SK-N-SH (cell line): Measurements from ENCODE around the gene PADI4. TPM values are rescaled to one million over a fixed set of nuclear protein-coding genes. Genes with fewer than 3 reads are reported as not detected.
"Not testable (repeated sequence)": the region's sequence is repeated elsewhere in the genome, so short reads cannot be mapped to it uniquely, and the experiment has no call there.

Experiments
- CTCF ChIA-PET: fragments of 300-600, 350-600 bp; formaldehyde crosslinking; extraction: SDS; loops from one replicate; lab custom pipeline; 2021; lab: Yijun Ruan, JAX
- POLR2A ChIA-PET: fragments of 350-600 bp; sonication (Branson Sonifier 250); formaldehyde crosslinking; extraction: SDS; loops from one replicate; lab custom pipeline; 2020; ENCODE audit warnings: antibody characterized with exemption, inconsistent platforms; lab: Yijun Ruan, JAX
- DNase-seq: peaks from one replicate; pipeline ENCODE4 v3.0.0; 2012
- H2AFZ ChIP-seq: fragments of 200-600 bp; sonication (generic); 2 replicates; pipeline ENCODE4 v1.8.1; 2016; ENCODE audit warnings: antibody characterized with exemption, mild to moderate bottlenecking, low read depth
- H3F3A ChIP-seq: fragments of 200-600 bp; sonication (generic); replicated peaks from 2 replicates; pipeline ENCODE3; 2016; ENCODE audit warnings: antibody characterized with exemption, mild to moderate bottlenecking; ENCODE audit not compliant: insufficient read depth
- H3K27ac ChIP-seq, 2 experiments: fragments of 200-500 bp in 1 of 2; fragments of 200-600 bp in 1 of 2; sonication (Bioruptor generic) in 1 of 2; sonication (generic), shearing (Covaris generic) in 1 of 2; 2 replicates each; pipeline versions ENCODE4 v1.5.1 to v1.6.1; 2014 to 2016; ENCODE audit warnings: low read depth in 2 of 2, inconsistent platforms in 1 of 2, low read length in 1 of 2, mild to moderate bottlenecking in 1 of 2, mixed read lengths in 1 of 2
- H3K27me3 ChIP-seq: fragments of 200-600 bp; sonication (generic), shearing (Covaris generic); 2 replicates; pipeline ENCODE4 v1.6.1; 2016; ENCODE audit warnings: mixed run types; ENCODE audit not compliant: insufficient read depth
- H3K36me3 ChIP-seq, 2 experiments: fragments of 200-500 bp in 1 of 2; fragments of 200-600 bp in 1 of 2; sonication (Bioruptor generic) in 1 of 2; sonication (generic) in 1 of 2; replicated peaks in 1 of 2; 2 replicates each; pipeline versions ENCODE3 to v1.5.1; 2014 to 2016; ENCODE audit warnings: low read length in 1 of 2, mild to moderate bottlenecking in 1 of 2; ENCODE audit not compliant: insufficient read depth in 2 of 2, control insufficient read depth in 1 of 2
- H3K4me1 ChIP-seq, 2 experiments: fragments of 200-500 bp in 1 of 2; fragments of 200-600 bp in 1 of 2; sonication (Bioruptor generic) in 1 of 2; sonication (generic), shearing (Covaris generic) in 1 of 2; 2 replicates each; pipeline versions ENCODE4 v1.5.1 to v1.6.1; 2014 to 2016; ENCODE audit warnings: low read depth in 1 of 2, low read length in 1 of 2, mixed run types in 1 of 2; ENCODE audit not compliant: insufficient read depth in 2 of 2, control insufficient read depth in 1 of 2
- H3K4me2 ChIP-seq: fragments of 200-600 bp; sonication (generic), shearing (Covaris generic); 2 replicates; pipeline ENCODE4 v1.6.1; 2017; ENCODE audit warnings: mixed run types
- H3K4me3 ChIP-seq, 2 experiments: fragments of 200-500 bp in 1 of 2; fragments of 200-600 bp in 1 of 2; sonication (Bioruptor generic) in 1 of 2; sonication (generic), shearing (Covaris generic) in 1 of 2; 2 replicates each; pipeline versions ENCODE4 v1.5.1 to v1.8.1; 2014 to 2016; ENCODE audit warnings: low read depth in 2 of 2, inconsistent platforms in 1 of 2, low read length in 1 of 2, mild to moderate bottlenecking in 1 of 2, mixed read lengths in 1 of 2, moderate library complexity in 1 of 2
- H3K79me2 ChIP-seq: fragments of 200-600 bp; sonication (generic); 2 replicates; pipeline ENCODE4 v1.8.1; 2017; ENCODE audit warnings: mild to moderate bottlenecking; ENCODE audit not compliant: insufficient read depth
- H3K9ac ChIP-seq: fragments of 200-600 bp; sonication (generic); 2 replicates; pipeline ENCODE4 v1.6.1; 2017; ENCODE audit warnings: mixed run types
- H3K9me2 ChIP-seq: fragments of 200-600 bp; sonication (generic); 2 replicates; pipeline ENCODE4 v1.6.1; 2017; ENCODE audit warnings: mixed run types
- H3K9me3 ChIP-seq: fragments of 200-600 bp; sonication (generic); 2 replicates; pipeline ENCODE4 v1.6.1; 2017; ENCODE audit warnings: mixed run types, mild to moderate bottlenecking, moderate library complexity
- H4K20me1 ChIP-seq: fragments of 200-600 bp; sonication (generic); 2 replicates; pipeline ENCODE4 v1.6.1; 2017; ENCODE audit warnings: mild to moderate bottlenecking, mixed run types; ENCODE audit not compliant: insufficient read depth
- ELF1 ChIP-seq: IDR thresholded peaks from 2 replicates; pipeline ENCODE4 v1.4.0; 2012
- FOXJ3 ChIP-seq: sonication (generic); formaldehyde crosslinking; IDR thresholded peaks from 2 replicates; pipeline ENCODE4 v1.5.1; 2020; ENCODE audit warnings: mild to moderate bottlenecking, missing genetic modification reagents
- GABPA ChIP-seq: IDR thresholded peaks from 2 replicates; pipeline ENCODE4 v1.4.0; 2012; ENCODE audit warnings: low read depth, mild to moderate bottlenecking
- MXI1 ChIP-seq: IDR thresholded peaks from 2 replicates; pipeline ENCODE4 v1.6.1; 2012; ENCODE audit warnings: mild to moderate bottlenecking, low read depth, low read length, improper control_type of control experiment
- NFIC ChIP-seq: IDR thresholded peaks from 2 replicates; pipeline ENCODE4 v1.4.0; 2012; ENCODE audit warnings: borderline replicate concordance
- NRF1 ChIP-seq: IDR thresholded peaks from 2 replicates; pipeline ENCODE4 v1.6.1; 2012; ENCODE audit warnings: low read depth, mild to moderate bottlenecking, low read length
- POLR2AphosphoS5 ChIP-seq: IDR thresholded peaks from 2 replicates; pipeline ENCODE4 v1.6.1; 2012; ENCODE audit warnings: low read depth, low read length
- RAD21 ChIP-seq: IDR thresholded peaks from 2 replicates; pipeline ENCODE4 v1.6.1; 2012; ENCODE audit warnings: mild to moderate bottlenecking, low read length
- RCOR1 ChIP-seq: fragments of 150-350 bp; IDR thresholded peaks from 2 replicates; pipeline ENCODE4 v1.6.1; 2017; ENCODE audit warnings: antibody characterized with exemption, low read length
- RFX5 ChIP-seq: IDR thresholded peaks from 2 replicates; pipeline ENCODE4 v1.6.1; 2012; ENCODE audit warnings: mild to moderate bottlenecking, improper control_type of control experiment, low read length
- SIN3A ChIP-seq: IDR thresholded peaks from 2 replicates; pipeline ENCODE4 v1.6.1; 2012; ENCODE audit warnings: low read depth, mild to moderate bottlenecking, low read length, moderate library complexity, borderline replicate concordance
- TAF1 ChIP-seq: IDR thresholded peaks from 2 replicates; pipeline ENCODE4 v1.6.1; 2012; ENCODE audit warnings: low read depth, mild to moderate bottlenecking, low read length, moderate library complexity, borderline replicate concordance
- TCF12 ChIP-seq: IDR thresholded peaks from 2 replicates; pipeline ENCODE4 v1.4.0; 2012
- TEAD4 ChIP-seq: IDR thresholded peaks from 2 replicates; pipeline ENCODE4 v1.4.0; 2012; ENCODE audit warnings: mild to moderate bottlenecking, borderline replicate concordance; ENCODE audit not compliant: insufficient read depth
- YY1 ChIP-seq: IDR thresholded peaks from 2 replicates; pipeline ENCODE4 v1.4.0; 2012; ENCODE audit warnings: low read depth, mild to moderate bottlenecking
- WGBS: methylation state at CpG from one replicate; pipeline ENCODE4 v1.1.6; 2017; ENCODE audit warnings: low lambda C conversion rate; 5-methylcytosine and 5-hydroxymethylcytosine counted together
- polyA plus RNA-seq, 3 experiments: library from polyadenylated mRNA; depleted of rRNA; stranded (reverse); fragments of >200 nt; gene quantifications; 2 replicates each; pipeline ENCODE4 v1.2.3, GENCODE V29; 2012
- TF ChIP-seq, protein P1 (sequence below): IDR thresholded peaks from 2 replicates; pipeline ENCODE4 v1.4.0; 2012; ENCODE audit warnings: low read depth, borderline replicate concordance
- TF ChIP-seq, protein P2 (sequence below): fragments of 150-350 bp; IDR thresholded peaks from 2 replicates; pipeline ENCODE4 v1.6.1; 2016; ENCODE audit warnings: mild to moderate bottlenecking, low read depth, low read length
- TF ChIP-seq, protein P3 (sequence below): IDR thresholded peaks from 2 replicates; pipeline ENCODE4; 2012
- TF ChIP-seq, protein P4 (sequence below): fragments of 150-350 bp; IDR thresholded peaks from 2 replicates; pipeline ENCODE4 v1.6.1; 2017; ENCODE audit warnings: antibody characterized with exemption, low read length, low read depth, borderline replicate concordance

The PADI4 gene
- polyA plus RNA-seq, 1 of the 3 experiments (the other 2 are of a cell fraction) = not detected

DNA sequence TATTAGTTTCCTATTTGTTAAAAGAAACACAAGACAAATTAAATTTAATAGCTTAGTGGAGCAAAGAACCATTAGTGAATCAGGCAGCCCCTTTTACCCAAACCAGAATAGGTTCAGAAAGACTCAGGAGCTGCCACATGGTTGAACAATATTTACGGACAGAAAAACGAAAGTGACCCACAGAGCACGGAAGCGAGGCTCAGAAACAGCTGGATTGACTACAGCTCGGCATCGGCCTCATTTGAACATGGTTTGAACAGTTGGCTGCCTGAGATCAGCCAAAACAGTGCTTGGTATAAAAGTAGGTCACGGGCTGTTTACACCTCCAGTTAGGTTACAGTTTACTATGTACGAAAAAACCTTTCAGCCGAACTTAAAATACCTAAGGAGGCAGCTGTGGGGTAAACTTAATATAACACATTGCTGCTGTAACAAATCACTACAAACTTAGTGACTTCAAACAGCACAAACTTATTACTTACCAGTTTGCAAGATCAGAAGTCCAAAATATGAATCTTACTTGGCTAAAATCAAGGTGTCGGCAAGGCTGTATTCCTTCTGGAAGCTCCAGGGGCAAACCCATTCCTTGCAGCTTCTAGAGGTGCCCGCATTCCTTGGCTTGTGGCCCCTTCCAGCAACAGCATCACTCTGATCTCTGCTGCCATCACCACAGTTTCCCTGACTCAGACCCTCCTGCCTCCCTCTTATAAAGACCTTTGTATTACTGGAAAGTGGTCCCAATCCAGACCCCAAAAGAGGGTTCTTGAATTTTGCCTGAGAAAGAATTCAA, 11.8 kb downstream of the PADI4 start:
- POLR2A ChIA-PET = no interaction called here

DNA sequence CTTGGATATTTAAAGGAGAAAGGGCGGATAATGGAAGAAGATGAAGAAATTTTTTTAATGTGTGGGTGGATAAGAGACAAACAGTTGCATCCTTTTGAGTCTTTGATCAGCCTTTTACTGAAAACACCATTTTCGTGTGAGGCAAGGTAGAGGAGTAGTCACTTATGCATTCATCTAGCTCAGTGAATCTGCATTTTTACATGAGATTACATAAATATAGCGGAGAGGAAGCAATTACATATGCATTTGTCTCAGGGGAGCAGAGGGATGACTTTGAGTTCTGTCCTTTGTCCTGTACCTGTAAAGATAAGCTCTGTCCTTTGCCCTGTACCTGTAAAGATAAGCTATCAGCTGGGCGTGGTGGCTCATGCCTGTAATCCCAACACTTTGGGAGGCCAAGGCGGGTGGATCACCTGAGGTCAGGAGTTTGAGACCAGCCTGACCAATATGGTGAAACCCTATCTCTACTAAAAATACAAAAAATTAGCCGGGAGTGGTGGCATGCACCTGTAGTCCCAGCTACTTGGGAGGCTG, 13.9 kb downstream of the PADI4 start:
- H3F3A ChIP-seq, H3K4me3 ChIP-seq, H3K79me2 ChIP-seq, POLR2A ChIA-PET, H3K9me2 ChIP-seq, H4K20me1 ChIP-seq, H3K4me2 ChIP-seq, H3K9ac ChIP-seq, H3K27me3 ChIP-seq, H3K9me3 ChIP-seq, DNase-seq, H3K27ac ChIP-seq, H2AFZ ChIP-seq, H3K36me3 ChIP-seq, H3K4me1 ChIP-seq: not testable (repeated sequence)
- 31% methylated on average over 6 of the region's 6 CpGs for WGBS
- CTCF ChIA-PET = interaction anchor here (0.7 to 1.2 kb wide), 4 partner anchors 15 to 97 kb away, joined by 3 to 6 read pairs (median 3); no protein-coding TSS in a partner anchor

More for the DNA sequence above, 11.8 kb downstream of the PADI4 start:
- no peaks in the 10 kb centered on the region for H3K9me3 ChIP-seq
- H3K27me3 ChIP-seq = no peaks in the 10 kb centered on the region
- DNase-seq = no peak
- no peak overlapping the region for H3K27ac ChIP-seq
- H2AFZ ChIP-seq = no peak overlapping the region
- no peak for TF ChIP-seq TEAD4
- no peak for TF ChIP-seq YY1
- no peaks in the 10 kb centered on the region for H3K4me1 ChIP-seq
- 61% methylated on average over 11 of the region's 11 CpGs for WGBS
- no peaks in the 10 kb centered on the region for H3K79me2 ChIP-seq
- H4K20me1 ChIP-seq = no peaks in the 10 kb centered on the region
- no peaks in the 10 kb centered on the region for H3K9me2 ChIP-seq
- CTCF ChIA-PET = no interaction called here
- H3K36me3 ChIP-seq = no peaks in the 10 kb centered on the region
- no peak overlapping the region for H3K4me2 ChIP-seq
- no peaks in the 10 kb centered on the region for H3F3A ChIP-seq
- no peak overlapping the region for H3K9ac ChIP-seq
- no peak overlapping the region for H3K4me3 ChIP-seq

DNA sequence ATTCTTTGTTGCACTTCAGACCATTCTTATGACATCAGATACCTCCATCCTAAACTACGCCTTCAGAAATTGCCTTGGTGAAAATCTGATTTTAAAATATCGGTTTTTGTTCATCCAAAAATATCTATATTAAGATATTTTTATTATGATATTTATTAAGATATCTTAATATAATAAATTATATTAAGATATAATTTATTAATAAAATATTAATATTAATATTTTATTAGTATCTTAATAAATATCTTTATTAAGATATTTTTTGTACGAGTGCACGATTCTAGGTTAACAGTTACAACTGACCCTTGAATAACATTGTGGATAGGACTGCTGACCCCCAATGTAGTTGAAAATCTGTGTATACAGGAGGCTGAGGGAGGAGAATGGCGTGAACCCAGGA, 20.9 kb downstream of the PADI4 start:
- Histone ChIP-seq H3K4me2 (no peak overlapping the region), H3K4me3 (no peak overlapping the region), H3K27me3 (peaks cover 7% of the 10 kb centered on the region; the same call in 1 of the 2 replicates), H3F3A (no peaks in the 10 kb centered on the region), H3K9ac (no peak overlapping the region), H3K9me3 (no peaks in the 10 kb centered on the region), H3K79me2 (no peaks in the 10 kb centered on the region), H3K9me2 (no peaks in the 10 kb centered on the region), H3K4me1 (no peaks in the 10 kb centered on the region), H3K27ac (no peak overlapping the region), H4K20me1 (no peaks in the 10 kb centered on the region), H3K36me3 (no peaks in the 10 kb centered on the region), H2AFZ (no peak overlapping the region)
- ChIA-PET POLR2A (no interaction called here), CTCF (interaction anchor here (0.6 kb wide), 1 partner anchor 1353 kb away, joined by 3 read pairs; no protein-coding TSS in a partner anchor)
- 46% methylated on average over 5 of the region's 5 CpGs for WGBS
- DNase-seq = no peak
- TF ChIP-seq RAD21 = no peak
- no peak for TF ChIP-seq POLR2AphosphoS5
- TF ChIP-seq ELF1 = no peak
- no peak for TF ChIP-seq TAF1
- no peak for TF ChIP-seq RFX5
- TF ChIP-seq RCOR1 = no peak
- TF ChIP-seq TCF12 = no peak
- TF ChIP-seq GABPA = no peak
- TF ChIP-seq, protein P1, sequence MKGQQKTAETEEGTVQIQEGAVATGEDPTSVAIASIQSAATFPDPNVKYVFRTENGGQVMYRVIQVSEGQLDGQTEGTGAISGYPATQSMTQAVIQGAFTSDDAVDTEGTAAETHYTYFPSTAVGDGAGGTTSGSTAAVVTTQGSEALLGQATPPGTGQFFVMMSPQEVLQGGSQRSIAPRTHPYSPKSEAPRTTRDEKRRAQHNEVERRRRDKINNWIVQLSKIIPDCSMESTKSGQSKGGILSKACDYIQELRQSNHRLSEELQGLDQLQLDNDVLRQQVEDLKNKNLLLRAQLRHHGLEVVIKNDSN = no peak
- TF ChIP-seq SIN3A = no peak
- TF ChIP-seq NRF1 = no peak
- TF ChIP-seq, protein P2, sequence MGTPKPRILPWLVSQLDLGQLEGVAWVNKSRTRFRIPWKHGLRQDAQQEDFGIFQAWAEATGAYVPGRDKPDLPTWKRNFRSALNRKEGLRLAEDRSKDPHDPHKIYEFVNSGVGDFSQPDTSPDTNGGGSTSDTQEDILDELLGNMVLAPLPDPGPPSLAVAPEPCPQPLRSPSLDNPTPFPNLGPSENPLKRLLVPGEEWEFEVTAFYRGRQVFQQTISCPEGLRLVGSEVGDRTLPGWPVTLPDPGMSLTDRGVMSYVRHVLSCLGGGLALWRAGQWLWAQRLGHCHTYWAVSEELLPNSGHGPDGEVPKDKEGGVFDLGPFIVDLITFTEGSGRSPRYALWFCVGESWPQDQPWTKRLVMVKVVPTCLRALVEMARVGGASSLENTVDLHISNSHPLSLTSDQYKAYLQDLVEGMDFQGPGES = no peak
- no peak for TF ChIP-seq FOXJ3 (CRISPR knock-in tag)
- TF ChIP-seq NFIC = no peak
- TF ChIP-seq MXI1 = no peak
- TF ChIP-seq, protein P3, sequence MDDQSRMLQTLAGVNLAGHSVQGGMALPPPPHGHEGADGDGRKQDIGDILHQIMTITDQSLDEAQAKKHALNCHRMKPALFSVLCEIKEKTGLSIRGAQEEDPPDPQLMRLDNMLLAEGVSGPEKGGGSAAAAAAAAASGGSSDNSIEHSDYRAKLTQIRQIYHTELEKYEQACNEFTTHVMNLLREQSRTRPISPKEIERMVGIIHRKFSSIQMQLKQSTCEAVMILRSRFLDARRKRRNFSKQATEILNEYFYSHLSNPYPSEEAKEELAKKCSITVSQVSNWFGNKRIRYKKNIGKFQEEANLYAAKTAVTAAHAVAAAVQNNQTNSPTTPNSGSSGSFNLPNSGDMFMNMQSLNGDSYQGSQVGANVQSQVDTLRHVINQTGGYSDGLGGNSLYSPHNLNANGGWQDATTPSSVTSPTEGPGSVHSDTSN = no peak
- TF ChIP-seq, protein P4, sequence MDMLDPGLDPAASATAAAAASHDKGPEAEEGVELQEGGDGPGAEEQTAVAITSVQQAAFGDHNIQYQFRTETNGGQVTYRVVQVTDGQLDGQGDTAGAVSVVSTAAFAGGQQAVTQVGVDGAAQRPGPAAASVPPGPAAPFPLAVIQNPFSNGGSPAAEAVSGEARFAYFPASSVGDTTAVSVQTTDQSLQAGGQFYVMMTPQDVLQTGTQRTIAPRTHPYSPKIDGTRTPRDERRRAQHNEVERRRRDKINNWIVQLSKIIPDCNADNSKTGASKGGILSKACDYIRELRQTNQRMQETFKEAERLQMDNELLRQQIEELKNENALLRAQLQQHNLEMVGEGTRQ = no peak
